Choroid plexus epithelial cell (primary cell): Measurements from ENCODE around the gene HID1.

Experiments used
- DNase-seq: peaks from one replicate; pipeline ENCODE4 v3.0.0-alpha.2; 2010; ENCODE audit warnings: low read depth
- H3K4me3 ChIP-seq: 2 replicates; pipeline ENCODE4 v1.5.1; 2011; ENCODE audit warnings: low read depth, mild to moderate bottlenecking, control low read depth, low read length, moderate library complexity
- TF ChIP-seq, protein P1 (sequence below): conservative IDR thresholded peaks from 2 replicates; pipeline ENCODE4 v1.5.1; 2011; ENCODE audit warnings: low read depth, mild to moderate bottlenecking, control low read depth, inconsistent platforms, low read length, moderate library complexity

HID1 gene

DNA sequence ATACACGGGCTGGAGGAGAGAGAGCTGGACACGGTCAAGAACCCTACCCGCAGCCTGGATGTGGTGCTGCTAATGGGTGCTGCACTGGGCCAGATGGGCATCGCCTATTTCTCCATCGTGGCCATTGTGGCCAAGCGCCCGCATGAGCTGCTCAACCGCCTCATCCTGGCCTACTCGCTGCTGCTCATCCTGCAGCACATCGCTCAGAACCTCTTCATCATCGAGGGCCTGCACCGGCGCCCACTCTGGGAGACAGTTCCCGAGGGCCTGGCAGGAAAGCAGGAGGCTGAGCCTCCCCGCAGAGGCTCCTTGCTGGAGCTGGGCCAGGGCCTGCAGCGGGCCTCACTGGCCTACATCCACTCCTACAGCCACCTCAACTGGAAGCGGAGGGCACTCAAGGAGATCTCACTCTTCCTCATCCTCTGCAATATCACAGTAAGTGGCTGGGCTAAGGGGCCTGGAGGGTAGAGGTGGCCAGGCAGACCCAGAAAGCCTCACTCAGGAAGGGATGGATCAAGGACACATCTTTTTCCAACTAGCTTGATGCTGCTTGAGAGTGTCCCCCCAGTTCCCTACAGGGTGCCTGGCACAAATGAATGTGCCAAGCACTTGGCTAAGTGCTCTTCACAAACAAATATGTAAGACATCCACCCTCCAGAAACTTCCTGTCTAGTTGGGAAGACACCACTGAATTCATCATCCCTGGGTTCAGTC lies 25.4 kb downstream of the HID1 start:
- TF ChIP-seq, protein P1, sequence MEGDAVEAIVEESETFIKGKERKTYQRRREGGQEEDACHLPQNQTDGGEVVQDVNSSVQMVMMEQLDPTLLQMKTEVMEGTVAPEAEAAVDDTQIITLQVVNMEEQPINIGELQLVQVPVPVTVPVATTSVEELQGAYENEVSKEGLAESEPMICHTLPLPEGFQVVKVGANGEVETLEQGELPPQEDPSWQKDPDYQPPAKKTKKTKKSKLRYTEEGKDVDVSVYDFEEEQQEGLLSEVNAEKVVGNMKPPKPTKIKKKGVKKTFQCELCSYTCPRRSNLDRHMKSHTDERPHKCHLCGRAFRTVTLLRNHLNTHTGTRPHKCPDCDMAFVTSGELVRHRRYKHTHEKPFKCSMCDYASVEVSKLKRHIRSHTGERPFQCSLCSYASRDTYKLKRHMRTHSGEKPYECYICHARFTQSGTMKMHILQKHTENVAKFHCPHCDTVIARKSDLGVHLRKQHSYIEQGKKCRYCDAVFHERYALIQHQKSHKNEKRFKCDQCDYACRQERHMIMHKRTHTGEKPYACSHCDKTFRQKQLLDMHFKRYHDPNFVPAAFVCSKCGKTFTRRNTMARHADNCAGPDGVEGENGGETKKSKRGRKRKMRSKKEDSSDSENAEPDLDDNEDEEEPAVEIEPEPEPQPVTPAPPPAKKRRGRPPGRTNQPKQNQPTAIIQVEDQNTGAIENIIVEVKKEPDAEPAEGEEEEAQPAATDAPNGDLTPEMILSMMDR: no peak
- H3K4me3 ChIP-seq: no peak overlapping the region
- DNase-seq: no peak

DNA sequence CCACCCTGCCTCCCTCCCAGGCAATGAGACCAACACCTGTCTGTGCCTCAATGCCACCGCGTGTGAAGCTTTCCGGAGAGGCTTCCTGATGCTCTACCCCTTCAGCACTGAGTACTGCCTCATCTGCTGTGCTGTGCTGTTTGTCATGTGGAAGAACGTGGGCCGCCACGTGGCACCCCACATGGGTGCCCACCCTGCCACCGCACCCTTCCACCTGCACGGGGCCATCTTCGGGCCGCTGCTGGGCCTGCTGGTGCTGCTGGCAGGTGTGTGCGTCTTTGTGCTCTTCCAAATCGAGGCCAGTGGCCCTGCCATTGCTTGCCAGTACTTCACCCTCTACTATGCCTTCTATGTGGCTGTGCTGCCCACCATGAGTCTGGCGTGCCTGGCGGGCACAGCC lies 25.9 kb downstream of the HID1 start:
- no peak for DNase-seq
- H3K4me3 ChIP-seq: no peak overlapping the region
- TF ChIP-seq, protein P1: no peak

DNA sequence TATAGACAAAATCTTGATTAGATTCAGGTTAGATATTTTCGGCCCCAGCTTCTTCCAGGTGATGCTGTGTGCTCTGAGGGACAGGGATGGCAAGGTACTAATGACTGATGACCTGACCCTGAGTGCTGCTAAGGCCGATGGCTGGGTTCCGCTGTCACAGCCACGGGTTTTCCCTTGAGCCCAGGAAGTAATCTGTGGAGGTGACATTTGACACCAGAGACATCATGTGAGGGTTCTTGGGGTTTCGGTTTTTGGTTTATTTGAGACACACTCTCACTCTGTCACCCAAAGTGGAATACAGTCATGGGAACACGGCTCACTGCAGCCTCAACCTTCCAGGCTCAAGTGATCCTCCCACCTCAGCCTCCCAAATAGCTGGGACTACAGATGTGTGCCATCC lies 27.0 kb downstream of the HID1 start:
- TF ChIP-seq, protein P1: no peak
- no peak for DNase-seq

DNA sequence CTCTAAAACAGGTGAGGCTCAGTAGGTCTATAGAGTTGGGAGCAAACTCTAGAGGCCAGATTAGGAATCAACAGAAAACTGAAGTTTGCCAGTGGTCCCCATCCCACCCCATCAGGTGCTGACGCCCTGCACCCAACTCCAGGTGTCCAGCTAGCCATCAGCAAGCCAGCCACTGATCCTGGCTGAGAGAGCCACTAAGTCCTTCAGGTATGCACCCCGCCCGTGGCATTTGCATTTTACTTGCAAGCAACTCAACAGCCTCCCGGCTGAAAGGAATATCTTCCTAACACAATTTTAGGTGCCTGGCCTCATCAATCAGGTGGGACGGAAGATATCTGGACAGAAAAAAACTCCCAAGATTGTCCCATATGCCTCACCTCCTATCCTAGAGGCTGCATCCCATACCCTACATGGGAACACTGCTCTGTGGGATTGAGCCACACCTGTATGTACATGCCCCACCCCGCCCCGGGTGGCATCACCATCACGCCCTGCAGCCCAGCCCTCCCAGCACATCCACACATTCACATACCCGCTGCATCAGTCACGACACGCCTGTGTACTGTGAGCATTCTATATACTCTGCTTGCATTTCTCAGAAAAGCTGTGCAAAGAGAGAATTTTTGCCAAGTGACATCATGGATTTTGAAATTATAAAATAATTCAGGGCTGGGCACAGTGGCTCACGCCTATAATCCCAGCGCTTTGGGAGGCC lies 28.6 kb downstream of the HID1 start:
- DNase-seq: peak; percentile 7
- TF ChIP-seq, protein P1: no peak
- H3K4me3 ChIP-seq: no peak overlapping the region

More for the DNA sequence above, 27.0 kb downstream of the HID1 start:
- H3K4me3 ChIP-seq: no peak overlapping the region

DNA sequence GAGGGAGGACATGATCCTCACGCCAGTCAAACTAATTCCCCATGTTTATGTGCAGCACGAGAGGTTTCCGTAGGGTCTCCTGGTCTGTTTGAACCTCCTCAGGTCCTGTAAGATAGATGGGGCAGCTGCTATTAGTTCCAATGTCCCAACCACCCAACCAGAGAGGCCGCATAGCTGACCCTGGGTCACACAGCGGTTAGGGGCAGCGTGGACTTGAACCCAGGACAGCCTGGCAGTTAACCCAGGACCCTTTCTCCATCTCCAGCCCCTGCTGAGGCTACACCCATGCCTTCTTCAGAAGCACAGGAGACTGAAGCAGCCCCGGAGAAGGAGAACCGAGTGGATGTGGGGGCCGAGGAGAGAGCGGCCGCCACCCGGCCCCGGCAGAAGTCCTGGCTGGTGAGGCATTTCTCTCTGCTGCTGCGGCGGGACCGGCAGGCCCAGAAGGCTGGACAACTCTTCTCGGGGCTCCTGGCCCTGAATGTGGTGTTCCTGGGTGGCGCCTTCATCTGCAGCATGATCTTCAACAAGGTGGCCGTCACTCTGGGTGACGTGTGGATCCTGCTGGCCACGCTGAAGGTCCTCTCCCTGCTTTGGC lies 31.3 kb downstream of the HID1 start:
- DNase-seq: no peak
- no peak overlapping the region for H3K4me3 ChIP-seq
- TF ChIP-seq, protein P1: no peak

DNA sequence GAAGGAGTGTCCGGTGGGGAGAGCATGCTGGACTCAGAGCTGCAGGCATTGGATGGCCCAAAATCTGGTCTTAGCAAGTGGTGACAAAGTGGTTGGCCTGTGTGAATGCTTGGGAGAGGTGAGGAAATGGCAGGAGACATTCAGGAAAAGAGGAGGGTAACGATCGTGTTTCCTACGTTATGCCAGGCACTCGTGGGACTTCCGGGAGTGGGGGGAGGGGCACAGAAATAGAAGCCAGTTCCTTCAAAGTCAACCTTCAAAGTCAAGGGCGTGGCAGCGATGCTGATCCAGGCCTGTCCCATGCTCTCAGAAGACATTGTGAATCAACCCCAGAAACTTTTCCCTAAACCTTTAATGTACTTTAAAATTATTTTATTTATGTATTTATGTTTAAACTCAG lies 33.0 kb downstream of the HID1 start:
- TF ChIP-seq, protein P1: no peak

More for the DNA sequence above, 33.0 kb downstream of the HID1 start:
- no peak overlapping the region for H3K4me3 ChIP-seq
- DNase-seq: no peak
